Upper lobe of left lung (tissue), 6 donors: ENCODE results near the gene F7. TPM values are rescaled to one million over a fixed set of nuclear protein-coding genes. Genes with fewer than 3 reads are reported as not detected.

Experiments
- ATAC-seq, 2 donors: fragments of 200-7000 bp; cut with Tn5 transposase; one replicate each; pipeline ENCODE4 v1.9.1; 2022; ENCODE audit warnings: mild to moderate bottlenecking in 2 of 2, moderate library complexity in 2 of 2; ENCODE audit not compliant: low FRiP score in 2 of 2
- DNase-seq, 2 donors: peaks; one replicate each; pipeline ENCODE4 v3.0.0-alpha.2; 2019 to 2020
- H3K27ac ChIP-seq, 4 donors: fragments of 200-600 bp; sonication (generic); one replicate each; pipeline ENCODE4 v1.5.1; 2016 to 2019
- H3K27me3 ChIP-seq, 4 donors: fragments of 200-600 bp; sonication (generic); one replicate each; pipeline ENCODE4 v1.5.1; 2017 to 2019
- H3K36me3 ChIP-seq, 4 donors: fragments of 200-600 bp; sonication (generic); one replicate each; pipeline ENCODE4 v1.5.1; 2016 to 2019
- H3K4me1 ChIP-seq, 4 donors: fragments of 200-600 bp; sonication (generic); one replicate each; pipeline ENCODE4 v1.5.1; 2018 to 2019
- H3K4me3 ChIP-seq, 4 donors: fragments of 200-600 bp; sonication (generic); one replicate each; pipeline ENCODE4 v1.5.1; 2017 to 2019; ENCODE audit warnings: mild to moderate bottlenecking in 2 of 4, moderate library complexity in 1 of 4
- H3K9me3 ChIP-seq, 4 donors: fragments of 200-600 bp; sonication (generic); one replicate each; pipeline ENCODE4 v1.5.1; 2018 to 2019
- EP300 ChIP-seq, 4 donors: sonication (generic); formaldehyde crosslinking; IDR thresholded peaks; one replicate each; pipeline ENCODE4 v1.5.1; 2017; ENCODE audit warnings: antibody characterized with exemption in 4 of 4, control low read depth in 2 of 4
- POLR2A ChIP-seq, 4 donors: fragments of 450-650 bp; IDR thresholded peaks; one replicate each; pipeline ENCODE4 v1.5.1; 2016 to 2017; ENCODE audit warnings: antibody characterized with exemption in 4 of 4, mild to moderate bottlenecking in 2 of 4
- POLR2AphosphoS5 ChIP-seq, 2 donors: sonication (generic); formaldehyde crosslinking; IDR thresholded peaks; one replicate each; pipeline ENCODE4 v1.5.1; 2017; ENCODE audit warnings: antibody characterized with exemption in 2 of 2
- WGBS, 2 donors: methylation state at CpG; one replicate each; pipeline ENCODE4 v1.1.5; 2017 to 2018; 5-methylcytosine and 5-hydroxymethylcytosine counted together
- total RNA-seq, 6 donors: library from RNA; depleted of rRNA in 4 of 6; stranded (reverse); fragments of >200 nt in 4 of 6; gene quantifications; one replicate each; pipeline versions ENCODE4 v1.1.0 to v1.2.1, GENCODE V29; 2016 to 2021
- TF ChIP-seq, protein P1 (sequence below), 6 experiments: fragments of 450-650 bp in 4 of 6; fragments of 200-600 bp in 2 of 6; sonication (generic) in 2 of 6; IDR thresholded peaks; one replicate each; pipeline ENCODE4 v1.5.1; 2016 to 2019; ENCODE audit warnings: antibody characterized with exemption in 6 of 6
- donor health status: DM: no; HTN: no; CAD: no; lungs with moderate emphysema.
- donor health status: DM: no; HTN: yes; CAD: no; lungs with severe emphysema.

Gene F7
- total RNA-seq, 6 donors from 2014 or later = 0.20 TPM; not detected in 5

DNA sequence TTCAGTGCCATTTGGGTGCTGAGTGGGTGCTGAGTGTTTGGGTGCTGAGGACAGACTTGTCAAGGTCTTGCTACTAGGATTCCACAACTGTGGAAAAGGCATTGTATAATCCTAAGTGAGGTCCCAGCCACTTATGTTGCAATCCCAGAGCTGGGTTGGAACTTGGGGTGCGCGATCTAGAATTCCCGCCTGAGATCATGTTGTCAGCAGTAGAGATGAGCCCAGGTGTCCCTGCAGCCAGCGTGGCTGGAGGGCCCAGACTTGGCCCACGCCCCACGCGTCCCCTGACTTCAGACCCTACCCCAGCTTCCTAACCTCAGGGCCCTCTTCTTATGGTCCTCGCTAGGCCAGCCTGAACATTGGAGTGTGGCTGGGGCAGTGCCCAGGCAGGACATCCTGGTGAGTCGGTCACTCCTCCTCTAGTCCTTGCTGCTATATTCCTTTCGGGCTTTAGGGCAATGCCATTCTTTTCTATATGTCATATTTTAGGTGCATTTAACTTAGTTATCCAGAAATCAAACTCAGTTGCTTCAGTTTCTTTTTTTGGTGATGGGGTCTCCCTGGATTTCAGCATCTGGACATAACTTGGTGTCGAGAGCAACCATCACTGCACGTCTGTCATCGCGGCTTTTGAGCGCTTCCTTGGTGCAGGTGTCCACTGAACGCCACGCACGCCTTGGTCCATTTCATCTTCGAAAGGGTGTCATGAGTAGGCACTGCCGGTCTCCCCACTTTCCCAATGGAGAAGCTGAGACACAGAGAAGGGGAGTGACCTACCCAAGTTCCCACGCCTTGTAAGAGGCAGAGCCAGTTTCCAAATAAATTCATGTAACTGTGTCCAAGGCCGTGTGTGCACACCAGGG lies 46.4 kb upstream of the F7 start:
- peak in 1 of 2 donors; percentile 37 for DNase-seq
- no peaks in the 10 kb centered on the region for H3K27me3 ChIP-seq
- TF ChIP-seq, protein P1, sequence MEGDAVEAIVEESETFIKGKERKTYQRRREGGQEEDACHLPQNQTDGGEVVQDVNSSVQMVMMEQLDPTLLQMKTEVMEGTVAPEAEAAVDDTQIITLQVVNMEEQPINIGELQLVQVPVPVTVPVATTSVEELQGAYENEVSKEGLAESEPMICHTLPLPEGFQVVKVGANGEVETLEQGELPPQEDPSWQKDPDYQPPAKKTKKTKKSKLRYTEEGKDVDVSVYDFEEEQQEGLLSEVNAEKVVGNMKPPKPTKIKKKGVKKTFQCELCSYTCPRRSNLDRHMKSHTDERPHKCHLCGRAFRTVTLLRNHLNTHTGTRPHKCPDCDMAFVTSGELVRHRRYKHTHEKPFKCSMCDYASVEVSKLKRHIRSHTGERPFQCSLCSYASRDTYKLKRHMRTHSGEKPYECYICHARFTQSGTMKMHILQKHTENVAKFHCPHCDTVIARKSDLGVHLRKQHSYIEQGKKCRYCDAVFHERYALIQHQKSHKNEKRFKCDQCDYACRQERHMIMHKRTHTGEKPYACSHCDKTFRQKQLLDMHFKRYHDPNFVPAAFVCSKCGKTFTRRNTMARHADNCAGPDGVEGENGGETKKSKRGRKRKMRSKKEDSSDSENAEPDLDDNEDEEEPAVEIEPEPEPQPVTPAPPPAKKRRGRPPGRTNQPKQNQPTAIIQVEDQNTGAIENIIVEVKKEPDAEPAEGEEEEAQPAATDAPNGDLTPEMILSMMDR (IDR thresholded peaks at IDR 0.05) = no peak
- TF ChIP-seq POLR2AphosphoS5 (IDR thresholded peaks at IDR 0.05) (no peak), POLR2A (IDR thresholded peaks at IDR 0.05) (no peak), EP300 (IDR thresholded peaks at IDR 0.05) (no peak)

DNA sequence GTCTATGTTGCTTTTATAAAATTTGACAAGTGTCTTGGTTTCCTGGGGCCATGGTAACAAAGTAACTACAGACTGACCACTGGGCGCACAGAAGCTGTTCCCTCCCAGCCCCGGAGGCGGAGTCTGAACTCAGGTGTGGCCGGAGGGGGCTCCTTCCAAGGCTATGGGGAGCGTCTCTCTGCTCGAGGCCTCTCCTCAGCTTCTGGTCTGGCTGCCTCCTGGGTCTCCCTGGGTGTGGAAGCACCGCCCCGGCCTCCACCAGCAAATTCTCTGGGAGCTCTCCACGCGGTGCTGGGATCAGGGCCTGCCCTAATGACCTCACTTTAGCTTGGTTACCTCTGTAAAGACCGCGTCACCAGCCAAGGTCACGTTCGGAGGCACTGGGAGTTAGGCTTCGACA lies 45.7 kb upstream of the F7 start:
- ATAC-seq (no peak), DNase-seq (no peak)
- no peaks in the 10 kb centered on the region for H3K4me1 ChIP-seq
- no peak overlapping the region for H3K27ac ChIP-seq
- no peaks in the 10 kb centered on the region for H3K27me3 ChIP-seq
- H3K4me3 ChIP-seq = no peak overlapping the region
- WGBS, 2 donors = 87 to 93% methylated on average over 12 to 15 of the region's 15 CpGs
- peaks cover 0 to 24% (median 8%) of the 10 kb centered on the region in 4 donors for H3K36me3 ChIP-seq
- TF ChIP-seq POLR2AphosphoS5 (IDR thresholded peaks at IDR 0.05) = no peak
- no peak for TF ChIP-seq POLR2A (IDR thresholded peaks at IDR 0.05)
- TF ChIP-seq EP300 (IDR thresholded peaks at IDR 0.05) = no peak
- TF ChIP-seq, protein P1 (IDR thresholded peaks at IDR 0.05) = no peak
- no peaks in the 10 kb centered on the region for H3K9me3 ChIP-seq

More for the DNA sequence above, 46.4 kb upstream of the F7 start:
- no peaks in the 10 kb centered on the region for H3K4me1 ChIP-seq
- no peaks in the 10 kb centered on the region for H3K9me3 ChIP-seq
- WGBS, 2 donors = 96% methylated on average over 22 of the region's 22 CpGs
- H3K36me3 ChIP-seq = peaks cover 0 to 17% (median 6%) of the 10 kb centered on the region in 4 donors
- no peak overlapping the region for H3K4me3 ChIP-seq
- no peak overlapping the region for H3K27ac ChIP-seq
- ATAC-seq = no peak

DNA sequence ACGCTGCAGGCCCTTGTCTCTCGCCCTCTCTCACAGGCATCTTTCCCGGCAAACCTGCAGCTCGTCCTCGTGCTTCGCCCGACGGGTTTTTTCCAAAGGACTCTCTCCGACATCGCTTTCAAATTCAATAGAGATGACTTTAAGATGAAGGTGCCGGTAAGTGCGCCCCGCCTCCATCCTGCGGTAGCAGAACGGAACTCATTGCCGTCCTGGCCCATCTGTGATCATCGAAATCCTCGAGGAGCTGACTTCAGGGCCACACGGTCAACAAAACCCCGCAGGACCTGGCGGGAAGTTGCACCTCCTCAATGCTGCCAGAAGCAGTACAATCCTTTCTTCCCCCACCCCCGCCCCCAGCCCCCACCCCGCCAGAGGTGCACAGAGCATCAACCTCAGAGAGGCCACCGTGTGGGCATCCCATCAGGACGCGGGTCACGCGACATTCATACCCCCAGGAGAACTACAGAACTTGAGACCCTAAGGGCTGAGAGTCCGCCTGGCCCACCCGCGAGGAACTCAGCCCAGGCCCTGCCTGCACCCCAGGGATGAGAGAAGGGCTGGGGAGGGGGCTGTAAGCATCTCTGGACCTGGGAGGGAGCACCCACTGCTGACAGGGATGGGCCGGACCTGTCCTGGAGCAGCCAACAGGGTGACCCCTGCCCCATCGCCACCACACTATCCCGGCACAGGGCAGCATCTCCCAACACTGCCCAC lies 44.9 kb upstream of the F7 start:
- no peak for TF ChIP-seq POLR2AphosphoS5 (IDR thresholded peaks at IDR 0.05)
- Histone ChIP-seq H3K9me3 (no peaks in the 10 kb centered on the region), H3K4me3 (no peak overlapping the region), H3K36me3 (peaks cover 0 to 32% (median 10%) of the 10 kb centered on the region in 4 donors), H3K27ac (no peak overlapping the region), H3K4me1 (no peaks in the 10 kb centered on the region), H3K27me3 (no peaks in the 10 kb centered on the region)
- ATAC-seq (no peak), DNase-seq (peak in 1 of 2 donors; percentile 45)
- WGBS, 2 donors = 91 to 94% methylated on average over 23 to 34 of the region's 34 CpGs

DNA sequence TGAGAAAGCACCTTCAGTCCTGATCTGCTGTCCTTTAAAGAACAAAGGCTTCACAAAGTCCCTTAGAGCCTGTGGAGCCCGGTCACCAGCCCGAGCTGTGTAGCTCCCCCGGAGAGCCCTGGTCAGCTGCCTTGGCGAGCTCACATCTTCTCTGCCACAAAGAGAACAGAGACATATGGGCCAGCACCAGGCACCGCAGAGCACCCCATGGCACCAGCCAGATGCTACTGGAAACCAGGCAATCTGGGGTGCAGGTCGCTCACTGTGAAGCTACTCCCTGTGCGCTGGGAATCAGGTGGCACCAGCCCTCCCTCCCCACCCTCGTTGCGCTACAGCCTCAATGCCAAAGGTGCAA lies 44.3 kb upstream of the F7 start:
- DNase-seq (peak in 1 of 2 donors; percentile 36), ATAC-seq (no peak)
- H3K36me3 ChIP-seq = peaks cover 0 to 38% (median 10%) of the 10 kb centered on the region in 4 donors

More for the DNA sequence above, 44.3 kb upstream of the F7 start:
- no peaks in the 10 kb centered on the region for H3K4me1 ChIP-seq
- 97 to 100% methylated on average over 3 to 9 of the region's 9 CpGs for WGBS, 2 donors
- no peaks in the 10 kb centered on the region for H3K27me3 ChIP-seq
- H3K4me3 ChIP-seq = no peak overlapping the region
- no peak overlapping the region for H3K27ac ChIP-seq
- no peaks in the 10 kb centered on the region for H3K9me3 ChIP-seq
- TF ChIP-seq EP300 (IDR thresholded peaks at IDR 0.05) (no peak), POLR2A (IDR thresholded peaks at IDR 0.05) (no peak), POLR2AphosphoS5 (IDR thresholded peaks at IDR 0.05) (no peak)
- TF ChIP-seq, protein P1 (IDR thresholded peaks at IDR 0.05) = no peak
